MV-4-11 (cell line): ENCODE results near the gene BTNL2.

Experiments used
- DNase-seq: peaks from one replicate; lab custom pipeline; 2025; lab: John Stamatoyannopoulos, UW

The BTNL2 gene

DNA sequence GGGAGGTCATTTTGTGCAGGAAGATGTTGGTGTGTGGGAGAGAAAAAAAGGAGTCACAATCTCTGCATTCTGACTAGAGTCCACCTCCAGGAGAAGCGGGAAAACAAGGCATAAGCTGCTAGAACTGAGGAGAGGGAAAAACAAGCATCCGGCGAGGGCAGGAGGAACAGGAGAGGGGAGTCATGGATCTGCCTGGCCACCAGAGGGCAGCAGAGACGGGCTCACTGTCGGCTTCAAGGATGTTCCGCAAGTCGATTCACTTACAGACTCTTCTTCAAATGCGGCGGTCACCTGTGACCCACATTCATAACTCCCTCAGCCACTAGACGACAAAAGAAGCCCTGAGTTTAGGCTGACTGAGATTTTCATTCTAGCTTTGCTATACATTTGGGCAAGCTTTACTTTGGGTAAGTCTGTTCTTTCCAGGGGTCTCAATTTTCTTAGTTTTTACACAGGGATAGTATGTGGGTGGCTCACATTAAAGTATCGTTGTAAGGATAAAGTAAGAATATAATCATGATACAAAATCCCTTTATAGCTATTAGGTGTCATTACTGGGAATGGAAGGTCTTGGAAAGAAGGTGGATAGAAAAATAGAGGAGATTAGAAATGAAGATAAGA lies 6.6 kb upstream of the BTNL2 start:
- DNase-seq, result peak; percentile 58

DNA sequence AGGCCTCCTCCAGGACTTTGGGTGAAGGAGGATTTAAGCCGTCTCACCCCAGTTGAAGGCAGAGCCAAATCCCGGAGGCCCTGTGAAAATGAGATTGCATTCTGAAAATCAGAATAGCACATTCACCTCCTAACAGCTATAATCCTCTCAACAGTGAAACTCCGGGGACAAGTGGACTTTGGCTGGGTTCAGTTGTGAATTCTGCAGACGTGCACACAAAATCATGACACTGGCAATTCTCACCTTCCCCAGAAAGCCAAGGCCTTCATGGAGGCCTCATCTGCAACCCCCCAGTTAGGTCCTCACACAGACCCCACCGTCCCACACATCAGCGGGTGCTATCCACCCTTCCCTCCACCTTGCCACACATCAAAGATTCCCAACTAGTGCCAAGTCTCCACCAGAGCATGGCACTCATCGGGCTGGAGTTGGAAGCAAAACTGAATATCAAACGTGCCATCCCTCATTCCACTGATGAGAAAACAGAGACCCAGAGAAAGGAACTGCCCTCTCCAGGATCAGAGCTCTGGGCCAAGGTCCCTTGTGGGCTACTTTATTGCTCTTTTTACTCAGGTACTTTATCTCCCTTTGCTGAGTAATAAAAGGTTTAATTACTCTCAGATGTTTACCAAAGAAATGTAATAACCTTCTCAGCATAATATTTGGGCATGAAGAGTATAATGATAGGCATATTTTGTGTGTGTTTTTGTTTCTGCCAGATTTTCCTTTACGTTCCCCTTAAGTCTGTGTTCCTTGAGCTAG lies 4.8 kb upstream of the BTNL2 start:
- DNase-seq, result no peak

DNA sequence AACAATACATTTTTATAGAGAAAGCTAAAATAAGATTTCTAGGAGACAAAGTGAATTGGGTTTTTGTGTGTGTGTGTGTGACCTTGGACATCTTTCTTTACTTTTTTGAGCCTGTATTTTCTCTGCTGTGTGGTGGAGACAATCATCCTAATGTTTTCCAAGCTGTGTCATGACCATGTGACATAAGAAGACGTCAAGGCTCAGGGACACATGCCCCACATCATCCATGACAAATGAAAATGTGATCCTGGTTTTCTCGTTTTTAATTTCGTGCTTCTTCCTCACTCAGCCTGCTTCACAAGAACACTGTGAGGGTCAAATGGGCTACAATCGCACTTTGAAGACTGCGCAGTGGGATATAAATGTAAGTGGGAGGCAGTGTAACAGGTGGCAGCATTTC lies 3.9 kb upstream of the BTNL2 start:
- DNase-seq, result no peak

DNA sequence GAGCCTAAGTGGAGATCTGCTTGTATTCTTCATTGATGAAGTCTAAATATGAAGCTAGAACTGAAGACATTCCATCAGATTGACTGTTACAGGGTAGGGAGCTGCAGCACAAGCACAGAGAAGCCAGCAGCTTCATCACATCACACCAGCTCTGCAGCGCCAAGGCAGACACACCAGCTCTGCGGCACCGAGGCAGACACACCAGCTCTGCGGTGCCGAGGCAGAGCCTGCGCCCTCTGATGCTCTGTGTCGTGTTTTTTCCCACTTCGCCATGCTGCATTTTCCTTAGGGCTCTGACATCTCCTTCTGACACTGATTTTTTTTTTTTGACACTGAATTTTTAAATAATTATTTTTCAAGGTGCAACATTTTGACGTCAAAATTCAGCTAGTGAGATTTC lies 784 bp downstream of the BTNL2 start:
- no peak for DNase-seq

DNA sequence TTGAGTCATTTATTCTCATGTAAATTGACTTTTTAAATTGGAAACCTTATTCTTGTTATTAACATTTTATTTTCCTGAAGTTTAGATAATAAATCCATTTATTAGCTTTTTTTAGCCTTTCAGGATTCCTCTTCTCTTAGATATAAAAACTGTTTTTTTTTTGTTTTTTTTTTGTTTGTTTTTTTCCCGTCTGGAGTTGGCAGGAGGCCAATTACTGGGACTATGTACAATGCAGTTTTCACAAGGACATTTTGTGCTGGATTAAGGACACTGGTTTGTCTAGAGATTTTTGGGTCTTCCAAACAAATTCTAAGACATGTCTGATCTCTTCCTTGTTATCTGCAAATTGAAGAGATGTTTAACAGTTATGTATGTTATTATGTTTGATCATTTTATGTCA lies 1.3 kb downstream of the BTNL2 start:
- no peak for DNase-seq

DNA sequence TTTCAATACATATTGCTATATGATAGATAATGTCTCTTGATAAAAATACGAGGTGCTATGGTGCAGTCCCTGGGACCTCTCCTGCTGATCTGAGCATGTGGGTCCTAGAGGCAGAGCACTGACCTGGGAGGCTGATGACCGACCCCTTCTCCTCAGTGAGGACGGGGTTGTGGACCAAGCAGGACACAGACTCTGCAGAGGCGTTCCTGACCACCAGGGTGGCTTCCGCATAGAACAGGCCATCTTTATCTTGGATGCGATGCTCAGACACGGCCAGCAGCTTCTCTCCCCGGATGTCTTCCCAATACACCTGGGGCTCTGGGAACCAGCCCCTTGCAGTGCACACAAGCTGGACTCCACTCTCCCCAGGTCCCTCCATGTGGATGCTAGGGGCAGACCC lies 4.2 kb downstream of the BTNL2 start:
- DNase-seq, result no peak

DNA sequence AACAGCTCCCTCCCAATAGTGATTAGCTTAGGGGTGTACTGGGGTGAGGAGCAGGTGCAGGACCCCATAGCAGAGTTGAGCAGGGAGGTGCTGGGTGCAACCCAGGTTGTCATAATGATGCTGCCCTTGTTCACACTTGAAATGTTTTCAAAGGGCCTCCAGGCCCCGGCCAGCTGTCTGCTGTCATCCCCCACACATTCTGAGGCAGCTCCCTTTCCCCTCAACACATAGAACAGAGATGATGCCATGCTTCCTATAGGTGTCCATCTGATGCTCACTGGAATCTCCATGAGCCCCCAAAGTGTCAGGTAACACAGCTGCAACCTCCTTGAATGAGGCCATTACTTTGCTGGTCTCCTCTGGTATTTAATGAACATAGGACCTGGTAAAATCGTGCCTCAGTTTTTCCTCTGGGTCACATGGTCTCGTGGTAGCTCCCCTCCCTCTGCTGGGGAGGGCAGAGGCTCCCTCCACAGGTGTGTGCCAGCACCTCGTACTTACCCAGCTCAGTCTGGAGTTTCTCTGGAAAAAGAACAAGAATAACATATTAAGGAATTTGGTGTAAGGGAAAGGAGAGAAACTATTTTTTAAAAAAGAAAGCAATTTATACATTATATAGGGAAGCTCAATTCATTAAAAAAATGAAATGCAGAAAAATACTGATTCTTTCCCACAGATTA lies 5.6 kb downstream of the BTNL2 start:
- no peak for DNase-seq

DNA sequence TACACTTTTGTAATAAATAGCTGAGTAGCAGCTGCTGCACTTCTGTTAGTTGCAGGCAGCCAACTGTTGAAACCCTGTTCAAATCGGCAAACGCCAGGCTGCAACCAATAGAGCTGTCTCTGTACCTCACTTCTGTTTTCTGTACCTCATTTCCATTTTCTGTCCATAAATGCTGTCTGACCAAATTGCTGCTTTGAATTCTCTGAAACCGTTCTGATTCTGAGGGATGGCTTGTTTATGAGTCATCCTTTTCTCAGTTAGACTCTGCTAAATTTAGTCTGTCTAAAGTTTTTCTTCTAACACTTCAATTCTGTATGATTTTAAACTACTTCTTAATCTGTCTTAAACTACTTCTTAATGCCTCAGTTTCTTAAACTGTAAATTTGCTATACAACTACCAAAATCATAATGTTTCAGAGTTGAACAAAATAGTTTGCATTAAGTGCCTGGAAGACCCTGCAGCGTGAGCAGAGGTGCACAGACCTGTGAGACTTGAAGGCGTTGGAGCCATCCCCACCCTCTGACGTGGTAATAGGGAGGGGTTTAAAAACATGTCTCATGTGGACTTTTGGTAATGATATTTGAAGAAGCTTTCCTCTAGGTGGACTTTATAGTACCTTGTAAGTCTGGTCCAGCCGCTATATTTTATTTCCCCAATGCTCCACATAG lies 9.6 kb downstream of the BTNL2 start:
- DNase-seq, result peak; percentile 88

DNA sequence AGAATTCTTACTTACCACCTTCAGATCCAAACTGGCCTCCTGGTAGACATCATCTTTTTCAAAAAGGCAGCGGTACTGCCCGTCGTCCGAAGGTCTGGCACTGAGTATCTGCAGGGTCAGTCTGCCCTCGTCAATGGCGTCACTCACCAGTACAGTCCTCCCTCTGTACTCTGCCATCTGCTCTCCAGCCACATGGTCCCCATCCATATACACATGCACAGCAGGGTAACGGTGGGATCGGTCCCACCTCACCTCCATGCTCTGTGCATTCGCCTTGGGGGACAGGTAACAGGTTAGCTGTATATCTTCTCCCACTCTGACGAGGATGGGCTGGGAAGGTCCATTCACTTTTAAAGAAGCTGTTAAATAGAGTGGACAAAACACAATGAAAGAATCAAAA lies 11.0 kb downstream of the BTNL2 start:
- no peak for DNase-seq

DNA sequence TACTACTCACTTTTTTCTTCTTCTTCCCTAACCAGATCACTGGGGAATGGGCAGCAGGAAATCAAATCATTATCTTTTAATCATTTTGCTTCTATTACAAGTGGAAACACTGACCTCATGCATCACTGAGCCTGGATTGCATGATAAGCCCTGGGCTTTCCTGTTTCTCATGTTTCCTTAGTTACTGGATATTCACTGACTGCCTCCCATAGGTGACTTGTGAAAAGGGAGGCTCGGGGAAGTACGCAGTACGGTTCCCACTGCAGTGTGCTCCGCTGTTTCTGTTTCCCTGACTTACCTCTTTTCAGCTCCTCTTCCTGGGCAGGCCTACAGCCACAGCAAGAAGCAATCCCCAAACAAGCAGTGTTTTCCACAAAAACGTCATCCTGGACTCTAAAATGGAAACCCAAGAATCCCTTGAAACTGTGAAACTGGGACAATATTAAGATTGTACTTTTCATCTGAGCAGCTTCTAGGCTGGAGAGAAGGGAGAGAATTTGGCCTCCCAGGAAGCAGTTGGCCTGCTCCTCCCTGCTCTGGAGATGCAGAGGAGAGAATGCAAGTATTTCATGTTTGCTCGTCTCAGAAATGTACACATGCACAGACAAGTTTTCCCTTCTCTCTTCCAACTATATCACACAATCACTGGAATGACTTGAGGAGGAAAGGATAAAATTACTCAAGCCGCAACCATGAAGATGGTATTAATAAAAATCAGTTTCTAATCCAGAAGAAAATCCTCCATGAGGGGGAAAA lies 13.1 kb downstream of the BTNL2 start:
- DNase-seq, result no peak

DNA sequence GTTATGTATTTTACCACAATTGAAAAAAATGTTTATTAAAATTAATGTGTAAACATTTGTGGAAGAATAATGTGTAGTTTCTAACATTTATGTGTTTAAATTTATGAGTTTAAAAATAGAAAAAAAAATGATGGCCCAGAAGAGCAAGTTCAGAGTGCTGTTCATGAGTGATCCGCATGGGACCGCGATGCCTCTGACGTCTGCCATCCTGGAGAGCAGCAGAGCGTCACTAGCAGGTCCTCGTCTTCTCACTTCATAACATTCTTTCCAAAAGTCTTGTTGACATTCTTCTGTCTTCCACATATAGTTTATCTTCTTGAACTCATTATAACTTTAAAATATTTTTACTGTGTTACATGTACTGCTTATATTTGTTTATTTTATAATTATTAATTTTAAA lies 15.5 kb downstream of the BTNL2 start:
- no peak for DNase-seq

DNA sequence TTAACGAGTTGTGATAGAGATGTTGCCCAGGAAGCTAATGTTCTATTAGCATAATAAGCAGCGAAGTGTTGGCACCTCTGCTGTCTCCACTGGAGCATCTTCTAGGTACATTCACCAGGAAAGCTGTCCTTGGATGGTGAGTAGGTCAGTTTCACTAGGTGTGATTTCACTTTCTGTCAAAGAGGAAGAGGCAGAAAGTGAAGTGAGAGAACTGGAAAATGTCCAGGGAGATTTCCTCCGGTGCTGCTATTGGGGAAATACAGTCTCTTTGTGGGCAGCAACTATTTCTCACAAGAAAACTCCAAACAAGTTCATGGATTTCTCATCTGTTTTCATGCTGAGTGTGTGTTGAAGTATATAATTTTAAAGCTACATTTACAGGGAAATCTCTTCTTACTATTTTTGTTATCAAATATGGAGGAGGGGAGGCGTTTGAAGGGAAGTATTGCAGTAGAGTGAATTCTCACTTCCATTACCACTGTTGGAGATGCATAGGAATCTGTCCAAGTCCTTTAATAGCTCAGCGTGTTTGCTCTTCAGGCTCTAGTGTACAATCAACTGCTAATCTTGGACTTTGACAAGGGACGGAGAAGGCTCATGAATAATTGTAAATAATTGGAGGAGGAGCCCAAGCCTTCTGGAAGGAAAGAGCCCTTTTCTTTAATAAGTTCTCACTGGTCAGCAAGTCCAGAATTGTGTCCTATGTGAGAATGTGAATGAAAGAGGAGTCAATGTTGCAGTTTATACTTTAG lies 19.2 kb downstream of the BTNL2 start:
- peak; percentile 4 for DNase-seq

DNA sequence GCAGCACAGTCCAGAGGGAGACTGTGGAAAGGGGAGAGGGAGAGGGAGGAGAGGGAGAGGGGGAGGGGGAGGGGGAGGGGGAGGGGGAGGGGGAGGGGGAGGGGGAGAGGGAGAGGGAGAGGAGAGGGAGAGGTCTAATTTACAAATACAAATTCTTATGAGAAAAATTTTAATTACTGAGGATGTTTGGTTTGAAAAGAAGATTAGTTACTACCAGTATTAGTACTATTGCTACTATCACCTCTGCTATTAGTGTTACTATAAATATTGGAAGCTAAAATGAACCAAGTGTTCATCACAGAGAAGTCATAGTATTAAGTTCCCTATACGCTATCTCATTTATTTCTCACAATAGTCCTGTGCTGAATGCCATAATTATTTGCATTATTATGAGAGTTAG lies 20.9 kb downstream of the BTNL2 start:
- no peak for DNase-seq

DNA sequence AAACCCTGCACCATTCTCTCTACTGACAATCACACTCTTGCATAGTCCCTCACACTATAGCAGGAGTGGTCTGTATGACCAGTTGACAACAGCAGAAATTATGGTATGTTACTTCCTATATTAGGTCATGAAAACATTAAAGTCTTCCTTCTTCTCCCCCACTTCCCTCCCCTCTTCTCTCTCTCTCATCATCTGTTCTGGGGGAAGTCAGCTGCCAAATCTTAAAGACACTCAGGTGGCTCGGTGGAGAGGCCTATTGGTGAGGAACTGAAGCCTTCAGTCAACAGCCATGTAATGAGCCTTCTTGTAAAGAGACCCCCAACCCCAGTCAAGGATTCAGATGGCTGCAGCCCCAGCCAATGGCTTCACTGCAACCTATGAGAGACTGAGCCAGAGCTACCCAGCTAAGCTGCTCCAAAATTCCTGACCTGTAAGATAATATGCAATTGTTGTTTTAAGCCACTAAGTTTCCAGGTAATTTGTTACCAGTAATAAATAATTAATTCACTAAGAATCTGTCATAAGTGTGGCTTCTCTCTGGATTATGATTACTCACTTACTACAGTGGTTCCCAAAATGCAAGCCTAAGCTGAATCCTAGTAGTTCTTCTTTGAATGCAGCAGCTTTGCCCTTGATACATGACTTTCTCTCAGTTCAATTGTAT lies 24.1 kb downstream of the BTNL2 start:
- DNase-seq, result peak; percentile 21

DNA sequence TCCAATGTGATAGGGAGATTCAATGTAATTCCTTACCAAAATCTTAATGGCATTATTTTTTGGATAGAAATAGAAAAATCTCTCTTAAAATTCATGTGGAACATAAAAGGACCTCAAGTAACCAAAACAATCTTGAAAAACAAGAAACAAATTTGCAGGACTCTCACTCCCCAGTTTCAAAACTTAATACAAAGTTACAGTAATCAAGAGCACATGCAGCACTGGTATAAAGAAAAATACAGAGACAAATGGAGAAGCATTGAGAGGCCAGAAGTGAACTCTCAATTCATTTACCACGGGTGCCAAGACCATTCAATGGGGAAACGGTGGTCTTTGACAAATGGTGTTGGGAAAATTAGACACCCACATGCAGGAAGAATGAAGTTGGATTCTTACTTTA lies 27.4 kb downstream of the BTNL2 start:
- no peak for DNase-seq

DNA sequence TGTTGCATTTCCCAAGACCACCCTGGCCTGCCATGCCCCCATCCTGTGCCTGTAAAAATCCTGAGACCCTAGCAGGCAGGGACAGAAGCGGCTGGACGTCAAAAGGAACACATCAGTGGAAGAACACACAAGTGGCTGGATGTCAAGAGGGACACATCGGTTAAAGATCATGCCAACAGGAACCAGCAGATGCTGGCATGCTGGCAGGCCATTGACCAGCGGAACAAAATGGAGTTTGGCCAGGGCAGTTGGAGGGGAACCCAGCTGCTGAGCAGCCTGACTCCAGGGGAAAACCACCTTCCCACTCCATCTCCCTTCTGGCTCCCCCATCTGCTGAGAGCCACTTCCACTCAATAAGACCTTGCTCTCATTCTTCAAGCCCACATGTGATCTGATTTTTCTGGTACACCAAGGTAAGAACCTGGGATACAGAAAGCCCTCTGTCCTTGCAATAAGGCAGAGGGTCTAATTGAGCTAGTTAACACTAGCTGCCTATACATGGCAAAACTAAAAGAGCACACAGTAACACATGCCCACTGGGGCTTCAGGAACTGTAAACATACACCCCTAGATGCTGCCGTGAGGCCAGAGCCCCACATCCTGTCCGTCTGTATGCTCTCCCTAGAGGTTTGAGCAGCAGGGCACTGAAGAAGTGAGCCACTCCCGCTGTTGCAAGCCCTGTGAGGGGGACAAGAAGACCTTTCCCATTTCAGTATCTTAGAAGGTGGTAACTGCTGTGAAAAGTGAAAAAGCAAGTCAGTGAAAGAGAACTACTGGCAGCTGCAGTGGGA lies 31.0 kb downstream of the BTNL2 start:
- DNase-seq, result no peak

DNA sequence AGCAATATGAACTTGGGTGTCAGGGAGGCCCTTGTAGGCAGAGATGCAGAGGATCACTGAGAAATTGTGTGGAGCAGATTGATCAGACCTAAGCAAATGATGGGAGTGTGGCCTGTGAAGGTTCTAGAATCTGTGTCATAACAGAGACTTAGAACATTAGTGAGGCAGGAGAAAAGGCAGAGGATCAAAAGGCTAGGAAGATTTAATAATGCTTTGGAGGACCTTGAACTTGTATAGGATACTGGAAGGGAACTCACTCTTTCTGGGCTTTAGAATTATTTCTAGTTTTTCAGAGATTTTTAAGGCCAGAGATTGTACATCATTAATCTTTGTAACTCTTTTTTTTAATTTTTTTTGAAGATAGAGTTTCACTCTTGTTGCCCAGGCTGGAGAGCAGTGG lies 35.2 kb downstream of the BTNL2 start, which contains the start of gene TSBP1:
TSS of gene TSBP1 (minus strand) at position 101 of the 400 bp plus-strand sequence. CDS start 197 bp downstream, outside the sequence.
- no peak for DNase-seq

DNA sequence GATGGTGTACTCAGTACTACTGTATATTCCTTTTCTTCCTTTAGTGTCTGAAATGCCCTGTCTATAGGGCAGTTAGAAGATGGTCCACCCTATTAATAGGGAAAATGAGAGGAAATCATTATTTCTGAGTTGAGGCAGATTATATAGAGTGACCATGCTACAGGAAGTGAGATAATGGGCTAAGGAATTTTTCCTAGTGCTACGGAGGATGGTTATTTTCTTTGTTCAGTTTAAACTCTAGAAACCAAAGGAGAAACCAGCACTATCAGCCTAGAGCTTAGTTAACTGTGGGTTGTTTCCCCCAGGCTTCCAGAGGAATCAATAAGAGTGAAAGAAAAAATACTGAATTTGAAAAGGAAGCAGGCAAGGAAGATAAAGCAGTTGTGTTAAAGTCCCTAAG lies 35.8 kb downstream of the BTNL2 start:
- DNase-seq, result no peak

DNA sequence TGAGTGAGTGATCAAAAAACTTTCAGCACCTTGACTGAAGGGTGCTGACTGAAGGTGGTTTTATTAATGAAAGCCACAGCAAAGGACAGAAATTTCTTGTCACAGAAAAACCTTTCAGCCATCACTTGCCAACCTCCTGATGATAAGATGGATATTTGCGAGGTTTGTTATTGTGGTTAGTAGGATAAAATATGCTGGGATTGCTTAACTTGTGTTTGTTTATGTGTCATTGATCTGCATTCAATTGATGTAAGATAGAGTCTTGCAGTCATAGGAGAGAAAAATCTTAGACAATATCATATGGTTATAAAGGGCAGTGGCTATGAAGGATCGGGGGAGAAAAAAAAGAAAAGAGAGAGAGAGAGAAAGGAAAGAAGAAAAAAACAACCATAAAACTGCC lies 36.5 kb downstream of the BTNL2 start:
- no peak for DNase-seq

DNA sequence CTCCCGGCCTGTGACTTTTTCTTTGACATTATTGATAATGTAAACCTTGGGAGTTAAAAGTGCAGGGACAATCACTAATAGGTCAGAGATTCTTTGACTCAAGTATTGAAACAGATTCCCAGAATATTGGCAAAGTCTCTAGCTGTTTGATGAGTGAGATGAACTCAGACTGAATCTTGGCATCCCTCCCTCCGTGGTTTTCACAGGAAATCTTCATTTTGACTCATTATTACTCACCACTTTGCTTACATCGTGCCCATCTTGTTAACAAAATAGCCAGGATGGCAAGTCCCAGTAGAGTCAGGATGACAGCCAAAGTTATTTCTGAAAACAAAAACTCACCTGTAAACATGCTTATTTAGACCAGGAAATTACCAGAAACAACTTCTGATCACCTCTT lies 37.3 kb downstream of the BTNL2 start:
- DNase-seq, result peak; percentile 28
